Lung microvascular endothelial cell (primary cell): ENCODE results near the gene TOR4A. TPM values are rescaled to one million over a fixed set of nuclear protein-coding genes. Genes with fewer than 3 reads are reported as not detected.

ENCODE experiments used
- DNase-seq, 2 donors: peaks; one replicate each; pipeline versions ENCODE4 v3.0.0 to v3.0.0-alpha.2; 2010; ENCODE audit warnings: low read depth in 2 of 2
- total RNA-seq: library from RNA; depleted of rRNA; stranded (reverse); fragments of >200 nt; gene quantifications from 2 replicates; pipeline ENCODE4 v1.2.1, GENCODE V29; 2014

Gene TOR4A
- total RNA-seq, 1 donor from 2014 or later, result 21.8 TPM

DNA sequence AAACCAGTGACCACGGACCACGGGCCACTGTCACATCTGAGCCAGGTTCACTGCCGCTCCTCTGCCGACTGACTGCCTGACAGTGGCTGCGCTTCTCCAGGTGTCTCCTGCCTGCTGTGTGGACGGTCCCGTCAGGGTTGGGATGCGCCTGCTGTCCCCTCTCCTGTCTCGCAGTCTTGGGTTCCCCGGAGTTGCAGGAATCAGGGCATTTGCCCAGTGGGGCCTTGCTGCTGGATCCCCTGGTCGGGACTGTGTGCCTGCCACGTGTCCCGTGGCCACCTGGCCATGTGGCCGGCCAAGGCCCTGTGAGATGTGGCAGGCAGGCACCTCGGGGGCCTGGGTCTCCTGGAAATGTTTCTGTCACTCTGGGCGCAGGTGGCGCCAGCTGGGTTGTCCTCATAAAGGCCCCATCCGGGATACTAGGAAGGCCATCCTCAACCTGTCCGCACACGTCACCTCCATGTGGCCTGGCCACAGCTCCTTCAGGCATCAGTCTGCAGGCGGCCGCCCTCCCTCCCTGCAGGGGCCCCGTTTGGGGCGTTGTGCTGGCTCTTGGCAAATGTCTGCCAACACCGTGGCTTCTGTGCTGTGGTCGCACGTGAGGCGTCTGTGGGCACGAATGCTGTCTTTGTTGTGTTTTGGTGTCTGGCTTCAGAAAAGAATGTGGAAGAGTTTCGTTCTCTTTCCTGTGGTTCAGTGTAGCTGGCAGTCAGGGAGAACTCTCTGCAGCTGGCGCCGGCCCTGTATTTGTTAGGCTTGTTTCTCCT lies 6.4 kb upstream of the TOR4A start:
- no peak for DNase-seq

DNA sequence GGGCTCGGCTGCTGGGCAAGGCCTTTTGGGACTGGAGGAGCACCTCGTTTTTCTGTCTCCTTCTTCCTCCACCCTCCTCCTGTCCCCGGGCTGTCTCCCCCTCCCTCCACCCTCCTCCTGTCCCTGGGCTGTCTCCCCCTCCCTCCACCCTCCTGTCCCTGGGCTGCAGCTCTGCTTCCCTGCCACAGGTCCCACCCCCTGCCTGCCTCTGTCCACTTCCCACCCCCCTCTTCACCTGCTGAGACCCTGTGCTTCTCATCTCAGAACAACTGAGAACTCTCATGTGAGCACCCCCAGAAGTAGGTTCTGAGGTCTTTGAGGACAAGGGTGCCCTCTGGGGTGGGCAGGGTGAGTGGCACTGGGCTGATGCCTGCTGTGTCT lies 5.8 kb upstream of the TOR4A start:
- DNase-seq, result no peak

DNA sequence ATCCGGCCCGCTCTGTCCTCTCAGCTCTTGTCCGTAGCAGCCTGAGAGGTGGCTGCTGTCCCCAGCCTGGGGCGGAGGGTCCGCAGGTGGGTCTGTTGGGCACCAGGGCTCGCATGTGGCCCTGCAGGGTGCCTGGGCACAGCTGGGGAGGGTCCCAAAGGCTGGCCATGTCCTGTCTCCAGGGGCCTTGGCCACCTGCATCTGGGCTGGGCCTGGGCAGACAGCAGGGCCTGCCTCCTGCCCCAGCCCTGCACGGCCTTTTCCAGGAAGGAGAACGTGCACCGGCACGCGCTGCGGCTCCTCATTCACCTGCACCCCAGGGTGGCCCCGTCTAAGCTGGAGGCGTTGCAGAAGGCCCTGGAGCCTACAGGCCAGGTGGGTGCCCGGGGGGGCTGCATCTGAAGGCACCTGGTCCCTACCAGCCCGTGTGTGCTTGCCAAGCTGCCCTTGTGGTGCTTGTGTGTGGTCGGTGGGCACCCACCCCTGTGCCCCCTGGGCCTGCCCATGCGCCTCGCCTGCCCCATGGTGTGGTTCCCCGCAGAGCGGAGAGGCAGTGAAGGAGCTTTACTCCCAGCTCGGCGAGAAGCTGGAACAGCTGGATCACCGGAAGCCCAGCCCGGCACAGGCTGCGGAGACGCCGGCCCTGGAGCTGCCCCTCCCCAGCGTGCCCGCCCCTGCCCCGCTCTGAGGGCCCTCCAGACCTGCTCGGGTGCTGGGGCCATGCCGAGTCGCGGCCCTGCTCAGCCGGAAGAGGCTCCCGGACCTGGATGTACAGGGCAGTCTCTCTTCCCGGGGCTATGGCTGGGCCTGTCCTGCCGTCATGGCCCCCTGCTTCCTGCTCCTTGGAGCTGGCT lies 5.1 kb upstream of the TOR4A start:
- no peak for DNase-seq

DNA sequence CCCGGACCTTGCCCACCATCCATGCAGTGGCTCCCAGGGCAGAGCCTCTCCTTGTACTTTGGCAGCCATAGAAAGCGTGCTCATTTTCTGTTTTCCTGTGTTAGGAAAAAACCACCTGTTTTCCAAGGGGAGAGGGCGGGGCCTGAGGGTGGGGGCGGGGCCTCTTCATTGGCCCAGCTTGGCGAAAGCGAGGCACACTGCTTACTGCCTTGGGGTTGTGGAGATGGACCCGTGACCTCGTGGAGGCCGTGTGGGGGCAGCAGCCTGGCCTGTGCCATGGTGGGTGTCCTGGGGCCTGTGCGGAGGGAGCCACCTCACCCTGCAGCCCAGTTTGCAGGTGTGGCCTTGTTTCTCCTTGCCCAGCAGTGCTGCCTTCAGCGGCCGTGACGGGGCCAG lies 4.4 kb upstream of the TOR4A start:
- no peak for DNase-seq

DNA sequence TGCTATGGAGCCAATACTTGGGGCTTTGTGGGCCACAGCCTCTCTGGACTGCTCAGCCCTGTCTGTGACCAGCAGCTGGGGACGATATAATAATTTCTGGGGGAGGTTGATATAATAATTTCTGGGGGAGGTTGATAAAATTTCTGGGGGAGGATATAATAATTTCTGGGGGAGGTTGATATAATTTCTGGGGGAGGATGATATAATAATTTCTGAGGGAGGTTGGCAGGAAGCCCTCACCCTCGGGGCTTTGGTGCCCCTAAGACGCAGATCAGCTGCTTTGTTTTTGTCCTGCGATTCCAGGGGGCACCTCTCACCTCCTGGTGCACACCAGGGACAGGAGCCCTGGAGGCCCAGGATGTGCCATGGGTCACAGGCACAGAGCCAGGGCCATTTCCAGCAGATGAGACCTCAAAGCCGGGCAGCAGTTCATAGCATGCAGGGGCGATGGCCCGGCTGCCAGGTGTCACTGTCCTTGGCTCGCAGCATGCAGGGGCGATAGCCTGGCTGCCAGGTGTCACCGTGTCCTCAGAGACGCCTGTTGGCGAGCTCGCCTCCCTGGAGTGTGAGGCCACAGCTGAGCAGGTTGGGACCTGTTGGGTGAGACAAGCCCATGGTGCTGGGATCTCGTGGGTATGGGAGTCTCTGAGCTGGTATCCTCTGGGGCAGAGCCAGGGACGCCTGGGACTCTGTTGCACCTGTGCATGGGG lies 3.8 kb upstream of the TOR4A start:
- DNase-seq, result no peak

DNA sequence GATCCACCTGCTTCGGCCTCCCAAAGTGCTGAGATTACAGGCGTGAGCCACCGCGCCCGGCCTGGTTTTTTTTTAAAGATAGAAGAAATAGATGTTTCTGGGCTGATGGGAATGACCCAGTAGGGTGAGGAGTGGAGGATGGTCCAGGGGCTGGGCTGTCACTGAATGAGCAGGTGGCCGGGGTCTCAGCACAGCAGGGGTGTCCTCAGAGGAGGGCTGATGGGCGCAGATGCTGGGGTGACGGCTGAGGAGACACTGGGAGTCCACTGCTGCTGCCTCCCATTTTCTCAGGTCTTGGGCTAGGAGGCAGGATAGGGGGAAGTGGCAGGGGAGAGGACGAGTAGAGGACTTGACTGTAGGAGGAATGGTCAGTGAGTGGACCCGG lies 2.3 kb upstream of the TOR4A start:
- DNase-seq, result no peak

DNA sequence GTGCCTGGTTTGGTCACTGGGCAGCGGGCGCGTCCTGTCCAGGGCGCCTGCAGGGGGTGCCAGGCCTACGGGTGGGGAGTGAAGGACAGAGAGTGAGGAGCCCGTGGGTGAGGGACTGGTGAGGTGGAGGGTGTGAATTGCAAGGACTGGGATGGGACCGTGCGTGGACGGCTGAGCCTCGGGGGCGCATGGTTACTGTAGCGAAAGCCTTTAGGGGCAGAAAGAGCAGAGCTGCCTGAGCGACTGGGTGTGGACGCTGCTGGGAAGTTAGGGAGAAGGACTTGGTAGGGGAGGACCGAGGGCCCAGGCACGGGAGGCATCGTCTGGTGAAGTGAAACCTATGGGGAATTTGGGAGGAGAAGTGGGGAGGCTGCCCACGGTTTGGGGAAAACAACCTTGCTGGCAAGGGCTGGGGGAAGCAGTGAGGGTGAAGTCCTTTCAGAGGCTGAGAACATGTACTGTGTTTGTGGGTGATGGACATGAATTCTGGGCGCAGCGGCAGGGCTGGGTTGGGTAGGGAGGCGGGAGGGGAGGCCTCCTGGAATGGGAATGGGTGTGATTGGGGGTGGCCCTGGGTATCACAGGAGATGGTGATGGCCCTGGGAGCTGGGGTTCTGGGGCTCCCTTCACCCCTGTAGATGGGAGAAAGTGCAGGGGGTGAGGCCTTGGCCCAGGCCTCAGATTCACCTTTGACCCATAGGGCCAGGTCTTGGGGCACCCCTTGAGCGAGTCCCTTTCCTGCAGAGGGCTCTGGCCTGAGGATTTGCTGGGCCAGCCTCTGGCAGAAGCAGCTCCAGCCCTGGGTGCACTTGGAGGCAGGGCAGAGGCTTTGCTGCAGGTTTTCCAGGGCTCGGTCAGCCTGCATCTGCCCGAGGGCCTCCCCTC lies 1.7 kb upstream of the TOR4A start:
- DNase-seq, result no peak

DNA sequence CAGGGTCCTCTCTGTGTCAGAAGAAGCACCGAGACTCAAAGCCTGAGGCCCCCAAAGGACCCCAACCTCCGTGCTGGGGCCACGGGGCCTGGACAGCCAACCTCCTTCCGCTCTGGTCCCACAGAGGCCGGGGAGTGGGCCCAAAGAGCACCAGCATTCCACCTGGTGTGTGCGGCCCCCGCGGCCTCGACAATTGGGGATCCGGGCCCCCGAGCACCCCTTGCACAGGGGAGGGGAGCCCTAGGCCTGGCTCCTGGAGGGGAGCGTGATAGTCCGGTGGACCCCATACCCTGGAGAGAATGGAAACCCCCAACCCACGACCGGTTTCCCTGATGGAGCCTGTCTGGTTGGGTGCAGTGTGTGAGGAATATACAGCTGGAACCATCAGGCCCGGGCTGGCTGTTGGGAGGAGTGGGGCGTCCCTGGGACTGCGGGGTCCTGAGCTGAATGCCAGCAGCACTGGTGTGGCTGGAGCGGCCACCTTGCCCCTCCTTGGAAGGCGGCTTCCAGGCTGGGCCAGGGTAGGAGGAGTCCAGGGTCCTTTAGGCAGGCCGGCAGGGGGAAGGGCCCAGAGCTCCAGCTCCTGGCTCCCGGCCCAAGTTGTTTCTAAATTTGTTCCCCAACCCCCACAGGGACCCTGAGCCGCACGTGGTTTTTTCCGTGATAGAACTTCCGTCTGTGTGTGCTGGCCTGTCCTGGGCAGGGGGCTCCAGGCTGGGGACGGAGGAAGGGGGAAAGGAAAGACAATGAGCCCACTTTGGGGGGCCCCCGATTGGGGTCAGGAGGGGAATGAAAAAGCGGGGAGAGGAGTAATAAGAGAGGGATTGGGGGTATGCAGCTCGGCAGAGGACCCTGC lies 825 bp upstream of the TOR4A start:
- DNase-seq, result peak; percentile 37 to 78

DNA sequence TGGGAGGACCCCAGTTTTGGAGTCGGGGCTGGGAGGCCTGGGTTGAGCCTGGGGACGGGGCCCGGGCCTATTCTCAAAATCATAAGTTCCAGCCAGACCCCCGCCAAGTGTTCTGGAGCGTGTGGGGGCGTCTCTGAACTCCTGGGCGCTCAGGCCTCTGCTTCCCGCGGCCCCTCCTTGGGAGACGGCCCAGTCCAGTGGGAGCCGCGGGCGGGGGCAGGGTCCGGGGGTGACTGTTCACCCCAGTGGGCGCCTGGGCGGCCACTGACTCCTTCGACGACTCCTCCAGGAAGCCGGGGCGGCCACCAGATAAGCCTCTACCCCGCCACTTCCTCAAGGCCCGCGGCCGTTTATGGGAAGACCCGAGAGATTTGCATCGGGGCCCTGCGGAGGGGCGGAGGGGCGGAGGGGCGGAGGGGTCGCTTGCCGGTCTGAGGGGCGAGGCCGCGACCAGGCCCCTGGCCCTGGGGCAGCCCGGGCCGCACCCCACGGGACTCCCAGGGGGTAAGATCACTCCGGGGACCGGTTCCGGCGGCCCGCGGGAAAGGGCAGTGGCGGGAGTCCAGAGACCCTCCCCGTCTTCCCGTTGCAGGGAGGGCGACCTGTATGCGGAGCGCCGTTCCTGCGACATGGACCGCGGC lies 655 bp downstream of the TOR4A start:
- peak in 1 of 2 donors; percentile 53 for DNase-seq

DNA sequence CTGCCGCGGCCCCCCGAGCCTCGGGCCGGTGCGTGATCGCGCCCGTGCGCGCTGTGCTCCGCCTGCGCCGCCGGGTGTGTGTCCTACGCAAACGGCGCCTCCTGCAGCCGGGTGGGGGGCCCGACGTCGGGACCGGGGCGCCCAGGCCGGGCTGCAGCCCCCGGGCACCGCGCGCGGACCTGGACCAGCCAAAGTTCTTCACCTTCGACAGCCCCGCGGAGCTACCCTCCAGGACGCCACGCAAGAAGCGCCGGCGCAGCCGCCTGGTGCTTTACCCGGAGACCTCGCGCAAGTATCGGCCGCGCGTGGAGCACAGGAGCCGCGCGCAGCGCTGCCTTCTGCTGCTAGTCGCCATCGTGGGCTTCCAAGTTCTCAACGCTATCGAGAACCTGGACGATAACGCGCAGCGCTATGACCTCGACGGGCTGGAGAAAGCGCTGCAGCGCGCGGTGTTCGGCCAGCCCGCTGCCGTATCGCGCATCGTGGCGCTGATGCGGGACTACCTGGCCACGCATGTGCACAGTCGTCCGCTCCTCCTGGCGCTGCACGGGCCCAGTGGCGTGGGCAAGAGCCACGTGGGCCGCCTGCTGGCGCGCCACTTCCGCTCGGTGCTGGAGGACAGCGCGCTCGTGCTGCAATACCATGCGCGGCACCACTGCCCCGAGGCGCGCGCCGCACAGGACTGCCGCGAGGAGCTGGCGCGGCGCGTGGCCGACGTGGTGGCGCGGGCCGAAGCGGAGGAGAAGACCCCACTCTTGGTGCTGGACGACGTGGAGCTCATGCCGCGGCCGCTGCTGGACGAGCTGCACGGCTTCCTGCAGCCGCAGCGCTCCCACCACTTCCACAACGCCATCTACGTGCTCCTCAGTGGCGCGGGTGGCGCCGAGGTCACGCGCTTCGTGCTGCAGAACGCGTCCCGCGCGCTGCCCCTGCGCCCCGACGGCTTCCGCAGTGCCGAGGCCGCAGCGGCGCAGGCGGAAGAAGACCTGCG lies 1.5 kb downstream of the TOR4A start:
- peak; percentile 1 to 40 for DNase-seq

DNA sequence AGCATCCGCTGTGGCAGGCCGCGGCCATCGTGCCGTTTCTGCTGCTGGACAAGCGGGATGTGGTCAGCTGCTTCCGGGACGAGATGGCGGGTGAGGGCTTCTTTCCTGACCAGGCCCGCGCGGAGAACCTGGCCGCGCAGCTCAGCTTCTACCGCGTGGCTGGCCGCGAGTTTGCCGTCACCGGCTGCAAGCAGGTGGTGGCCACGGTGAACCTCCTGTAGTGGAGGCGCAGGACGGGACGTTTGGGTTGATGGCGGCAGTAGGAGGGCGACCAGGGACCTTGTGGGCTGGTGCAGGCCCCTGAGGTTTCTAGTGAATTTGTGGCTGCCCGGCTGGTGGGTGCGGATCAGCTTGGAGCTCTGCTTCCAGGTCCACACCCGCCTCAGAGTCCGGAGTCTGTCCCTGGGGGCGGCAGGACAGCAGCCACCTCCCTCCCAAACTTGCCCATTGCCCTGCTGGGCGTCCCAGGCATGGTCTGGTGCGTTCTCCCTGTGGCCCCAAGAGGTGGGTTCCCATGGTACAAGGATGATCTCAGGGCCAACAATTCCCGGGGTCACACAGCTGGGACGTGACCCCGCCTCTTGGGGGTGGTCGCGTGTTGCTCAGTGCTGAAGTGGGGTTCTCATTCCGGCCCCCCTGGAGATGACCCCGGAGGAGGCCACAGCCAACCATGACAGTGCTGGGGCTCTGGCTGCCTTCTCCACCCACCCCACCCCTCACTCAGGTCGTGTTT lies 2.4 kb downstream of the TOR4A start:
- no peak for DNase-seq

DNA sequence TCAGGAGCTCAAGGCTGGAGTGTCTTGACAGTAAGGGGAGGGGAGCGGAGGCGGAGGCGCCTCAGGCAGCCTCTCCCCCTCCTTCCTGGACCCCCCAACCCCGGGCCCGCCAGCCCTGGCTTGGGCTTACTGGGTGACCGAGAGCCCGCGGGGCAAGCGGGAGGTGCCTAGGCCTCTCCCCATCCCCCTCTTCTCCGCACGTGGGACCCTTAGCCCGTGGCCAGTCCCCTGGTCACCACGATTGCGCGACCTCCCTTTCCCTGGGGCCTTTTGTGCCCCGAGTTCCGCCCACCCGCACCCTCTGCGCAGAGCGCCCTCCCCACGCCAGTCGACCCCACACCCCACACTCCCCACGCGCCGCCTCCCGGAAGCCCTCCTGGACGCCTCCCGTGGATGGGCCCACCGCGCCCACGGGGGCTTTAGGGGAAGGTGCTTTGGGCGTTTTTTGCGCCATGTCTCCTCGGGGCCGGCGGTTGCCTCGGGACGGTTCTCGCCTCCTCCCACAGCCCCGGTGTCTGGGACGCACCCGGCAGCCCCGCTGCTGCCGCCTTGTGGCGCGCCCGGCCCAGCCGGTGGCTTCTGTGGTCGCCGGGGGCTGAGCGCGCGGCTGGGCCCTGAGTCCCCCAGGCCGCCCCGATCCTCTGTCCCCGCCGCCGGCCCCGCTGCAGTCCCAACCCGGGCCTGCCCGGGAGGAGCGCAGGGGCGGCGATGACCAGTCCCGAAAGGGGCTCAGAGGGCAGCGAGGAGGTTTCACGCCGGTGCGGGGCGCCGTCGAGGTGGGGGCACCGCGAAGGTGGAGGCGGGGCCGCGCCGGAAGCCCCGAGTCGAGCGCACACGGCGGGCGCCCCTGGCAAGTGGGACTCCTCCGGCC lies 3.2 kb downstream of the TOR4A start:
- no peak for DNase-seq

DNA sequence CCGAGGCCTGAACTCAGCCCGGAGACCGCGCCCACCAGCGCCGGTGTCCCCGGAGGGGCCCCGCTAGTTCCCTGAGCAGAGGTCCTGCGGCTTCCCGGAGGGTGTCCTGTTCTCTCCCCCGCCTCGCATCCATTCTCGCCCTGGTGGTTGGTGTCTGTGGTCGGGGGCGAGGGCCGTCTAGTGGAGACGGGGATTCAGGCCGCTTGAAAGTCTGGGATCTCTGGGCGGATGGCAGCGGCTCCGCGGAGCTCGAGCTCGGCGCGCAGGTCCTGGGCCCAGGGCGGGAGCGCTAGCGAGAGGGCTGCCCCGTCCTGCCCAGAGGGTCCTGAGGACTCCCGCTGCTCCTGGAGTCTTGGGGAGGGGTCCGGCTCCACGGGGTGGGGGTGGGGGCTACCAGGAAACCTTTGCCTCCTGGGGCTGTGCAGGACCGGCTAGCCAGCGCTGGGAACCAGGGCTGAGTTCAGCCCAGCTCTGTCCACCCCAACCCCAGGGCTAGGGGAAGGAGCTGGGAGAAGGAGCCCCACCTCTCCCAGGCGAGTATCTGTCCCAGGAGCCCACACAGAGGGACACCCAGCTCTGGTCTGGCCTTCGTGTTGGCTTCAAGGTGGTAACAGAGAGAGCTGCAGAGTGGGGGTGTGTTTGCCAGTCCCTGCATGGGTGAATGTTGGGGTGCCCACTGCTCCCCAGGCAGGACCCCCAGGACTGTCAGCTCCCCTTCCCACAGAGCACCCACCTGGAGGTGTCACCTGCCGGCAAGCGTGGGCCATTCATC lies 4.0 kb downstream of the TOR4A start:
- no peak for DNase-seq

DNA sequence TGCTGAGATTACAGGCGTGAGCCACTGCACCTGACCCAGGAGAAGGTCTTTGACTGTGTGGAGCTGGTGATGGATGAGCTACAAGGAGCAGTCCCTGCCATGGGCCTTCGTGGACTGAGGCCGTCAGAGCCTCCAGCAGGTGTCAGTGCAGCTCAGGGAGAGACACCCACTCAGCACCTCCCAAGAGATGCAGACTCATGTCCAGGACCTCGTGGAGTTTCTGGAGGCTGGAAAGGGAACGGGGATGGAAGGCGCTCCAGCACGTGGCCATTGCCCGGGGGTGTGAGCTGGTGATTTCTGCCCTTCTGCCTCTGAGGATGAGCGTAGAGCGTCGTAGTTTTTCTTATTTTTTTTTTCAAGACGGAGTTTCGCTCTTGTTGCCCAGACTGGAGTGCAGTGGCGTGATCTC lies 9.5 kb downstream of the TOR4A start:
- peak; percentile 77 to 86 for DNase-seq

DNA sequence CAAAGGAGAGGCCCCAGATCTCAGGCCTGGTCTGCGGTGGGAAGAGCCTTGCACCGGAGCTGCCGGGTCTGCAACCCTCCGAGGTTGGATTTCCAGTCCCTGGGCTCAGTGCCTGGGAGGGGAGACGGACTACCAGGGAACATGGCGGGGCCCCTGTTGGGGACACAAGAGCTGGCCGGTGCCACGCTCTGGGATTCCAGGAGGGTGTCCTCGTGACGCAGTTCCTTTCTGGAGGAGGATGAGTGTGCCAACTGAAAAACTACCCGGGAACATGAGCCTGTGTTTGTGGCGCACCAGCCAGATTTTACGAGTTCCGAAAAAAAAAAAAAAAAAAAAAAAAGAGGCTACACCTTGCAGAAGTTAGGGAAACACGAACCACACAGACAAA lies 15.6 kb downstream of the TOR4A start:
- no peak for DNase-seq

DNA sequence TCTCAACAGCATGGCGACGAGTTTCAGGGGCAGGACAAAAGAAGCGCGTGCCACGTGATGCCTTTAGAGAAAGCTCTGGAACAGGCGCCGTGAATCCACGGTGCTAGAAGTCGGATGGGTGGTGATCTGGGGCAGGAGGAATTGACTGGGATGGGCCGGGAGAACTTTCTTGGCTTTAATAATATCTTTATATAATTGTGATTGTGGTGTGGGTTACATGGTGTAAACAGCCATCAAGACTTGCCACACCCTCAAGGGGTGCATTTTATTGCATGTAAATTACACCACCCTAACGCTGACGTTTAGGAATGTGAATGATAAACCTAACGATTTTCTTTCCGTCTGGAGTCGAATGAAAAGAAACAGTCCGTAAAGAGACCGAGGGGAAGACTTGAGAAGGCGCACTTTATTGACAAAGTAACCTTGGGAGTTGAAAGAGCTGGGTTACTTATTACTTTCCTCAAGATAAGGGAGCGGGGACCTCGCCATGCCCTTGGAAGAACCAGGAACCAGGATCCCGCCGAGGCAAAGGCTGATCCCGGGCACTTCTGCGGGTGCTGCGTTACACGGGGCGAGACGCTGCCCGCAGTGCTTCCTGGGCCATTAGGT lies 16.1 kb downstream of the TOR4A start:
- peak in 1 of 2 donors; percentile 28 for DNase-seq
